GM12865 (cell line): ENCODE data around the gene NTS.

Experiments
- DNase-seq: peaks from one replicate; pipeline ENCODE4 v3.0.0; 2010; ENCODE audit warnings: low read depth
- H3K4me3 ChIP-seq: 2 replicates; pipeline ENCODE4 v1.5.1; 2011; ENCODE audit warnings: mild to moderate bottlenecking, low read depth, low read length, control low read depth
- TF ChIP-seq, protein P1 (sequence below): IDR thresholded peaks from 2 replicates; pipeline ENCODE4 v1.5.1; 2011; ENCODE audit warnings: low read length, control low read depth, low read depth, inconsistent platforms; ENCODE audit not compliant: insufficient read depth; ENCODE audit errors: missing control alignments

Gene NTS

GRCh38 chr12:85865890-85866289 is 8.2 kb upstream of the NTS start:
- no peak overlapping the region for H3K4me3 ChIP-seq
- no peak for DNase-seq
- TF ChIP-seq, protein P1, sequence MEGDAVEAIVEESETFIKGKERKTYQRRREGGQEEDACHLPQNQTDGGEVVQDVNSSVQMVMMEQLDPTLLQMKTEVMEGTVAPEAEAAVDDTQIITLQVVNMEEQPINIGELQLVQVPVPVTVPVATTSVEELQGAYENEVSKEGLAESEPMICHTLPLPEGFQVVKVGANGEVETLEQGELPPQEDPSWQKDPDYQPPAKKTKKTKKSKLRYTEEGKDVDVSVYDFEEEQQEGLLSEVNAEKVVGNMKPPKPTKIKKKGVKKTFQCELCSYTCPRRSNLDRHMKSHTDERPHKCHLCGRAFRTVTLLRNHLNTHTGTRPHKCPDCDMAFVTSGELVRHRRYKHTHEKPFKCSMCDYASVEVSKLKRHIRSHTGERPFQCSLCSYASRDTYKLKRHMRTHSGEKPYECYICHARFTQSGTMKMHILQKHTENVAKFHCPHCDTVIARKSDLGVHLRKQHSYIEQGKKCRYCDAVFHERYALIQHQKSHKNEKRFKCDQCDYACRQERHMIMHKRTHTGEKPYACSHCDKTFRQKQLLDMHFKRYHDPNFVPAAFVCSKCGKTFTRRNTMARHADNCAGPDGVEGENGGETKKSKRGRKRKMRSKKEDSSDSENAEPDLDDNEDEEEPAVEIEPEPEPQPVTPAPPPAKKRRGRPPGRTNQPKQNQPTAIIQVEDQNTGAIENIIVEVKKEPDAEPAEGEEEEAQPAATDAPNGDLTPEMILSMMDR: no peak

DNA sequence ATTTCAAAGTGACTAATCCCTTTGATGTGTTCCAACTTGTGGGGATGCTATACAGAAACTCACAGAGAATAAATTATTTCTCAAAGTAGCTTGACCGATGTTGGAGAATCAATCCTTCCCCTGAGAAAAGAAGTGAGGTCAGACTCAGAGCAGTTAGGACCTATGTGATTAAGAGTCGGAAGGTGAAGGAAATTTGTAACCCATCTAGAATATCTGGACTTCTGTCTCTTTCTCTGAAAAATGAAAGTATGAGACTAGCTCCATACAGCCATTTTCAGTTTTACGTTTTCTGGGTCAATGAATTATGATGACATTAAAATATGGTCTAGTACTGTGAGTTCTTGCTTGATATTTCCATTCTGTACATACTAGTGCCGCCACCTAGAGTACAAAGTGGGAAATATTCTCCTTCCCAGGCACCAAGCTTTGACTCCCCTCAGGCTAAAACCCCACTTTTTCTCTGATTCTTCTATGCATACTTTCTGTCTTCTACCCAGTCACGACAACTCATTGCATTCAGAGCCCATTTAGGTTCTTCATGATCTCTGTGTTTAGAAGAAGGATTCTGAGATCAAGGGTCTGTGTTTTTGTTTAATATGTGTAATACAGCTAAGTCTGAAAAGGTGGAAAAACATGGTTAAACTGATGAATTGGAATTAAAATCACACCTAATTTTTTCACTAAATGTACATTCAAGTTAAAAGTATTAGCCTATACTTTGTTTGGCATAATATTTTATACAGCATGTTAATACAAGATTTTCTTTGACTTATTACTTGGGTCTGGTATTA is 6.9 kb upstream of the NTS start:
- H3K4me3 ChIP-seq: no peak overlapping the region
- TF ChIP-seq, protein P1: peak; percentile 66
- DNase-seq: peak; percentile 58

GRCh38 chr12:85872497-85873091 is 1.5 kb upstream of the NTS start:
- TF ChIP-seq, protein P1: peak; percentile 71
- no peak overlapping the region for H3K4me3 ChIP-seq
- DNase-seq: peak; percentile 58

DNA sequence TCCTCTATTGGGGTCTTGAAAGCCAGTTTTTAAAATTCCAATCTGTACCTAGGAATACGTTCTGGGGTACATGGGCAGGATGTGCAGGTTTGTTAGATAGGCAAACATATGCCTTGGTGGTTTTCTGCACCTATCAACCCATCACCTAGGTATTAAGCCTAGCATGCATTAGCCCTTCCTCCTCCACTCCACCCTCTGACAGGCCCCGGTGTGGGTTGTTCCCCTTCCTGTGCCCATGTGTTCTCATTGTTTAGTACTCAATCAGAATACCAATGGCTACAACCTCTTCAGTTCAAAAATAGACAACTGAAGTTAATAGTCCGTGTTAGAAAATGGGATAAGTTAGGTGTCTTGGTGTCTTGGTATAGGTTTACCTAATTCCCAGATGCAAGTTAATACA is 3.4 kb downstream of the NTS start:
- DNase-seq: no peak
- TF ChIP-seq, protein P1: no peak
- no peak overlapping the region for H3K4me3 ChIP-seq

DNA sequence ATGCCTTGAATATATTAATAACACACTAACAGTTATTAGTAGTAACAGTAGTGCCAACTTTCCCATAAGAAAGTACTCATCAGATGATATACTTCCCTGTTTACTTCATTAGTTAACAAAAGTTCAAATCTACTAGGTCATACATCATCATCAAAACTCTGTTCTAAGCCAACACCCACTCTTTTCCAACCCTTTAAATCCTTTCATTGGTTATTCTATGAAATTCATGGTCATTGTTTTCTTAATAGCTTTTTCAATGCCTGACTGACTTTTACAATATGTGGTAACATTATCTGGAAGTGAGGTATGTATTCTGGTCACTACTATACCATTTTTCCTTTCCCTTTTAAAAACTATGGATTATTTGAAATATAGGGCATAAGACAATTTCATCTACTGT is 9.7 kb downstream of the NTS start:
- TF ChIP-seq, protein P1: no peak
- H3K4me3 ChIP-seq: no peak overlapping the region
- no peak for DNase-seq

DNA sequence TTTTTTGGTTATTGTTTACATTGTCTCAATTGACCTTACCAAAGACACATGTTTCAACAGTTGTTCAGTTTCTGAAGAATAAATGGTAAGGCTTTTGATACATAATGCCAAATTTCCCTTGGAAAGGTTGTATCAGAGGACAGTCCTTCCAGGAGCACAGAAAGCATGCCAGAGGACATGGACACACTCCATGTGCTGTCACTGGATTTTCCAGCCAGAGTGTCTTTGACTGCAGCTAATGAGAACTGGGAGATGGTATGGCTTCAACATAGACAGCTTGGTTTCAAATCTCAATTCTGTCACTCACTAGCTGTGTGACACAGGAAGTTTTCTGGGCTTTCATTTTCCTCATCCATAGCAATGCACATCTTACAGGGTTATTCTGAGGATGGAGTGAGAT is 20.6 kb downstream of the NTS start:
- H3K4me3 ChIP-seq: no peak overlapping the region
- DNase-seq: no peak
- TF ChIP-seq, protein P1: no peak
